Tibial nerve (tissue), 4 donors: Measurements from ENCODE around the gene B3GAT1. TPM values are rescaled to one million over a fixed set of nuclear protein-coding genes. Genes with fewer than 3 reads are reported as not detected.

Source experiments
- DNase-seq, 2 donors: peaks; one replicate each; pipeline ENCODE4 v3.0.0-alpha.2; 2019; ENCODE audit warnings: low spot score in 2 of 2
- H3K27ac ChIP-seq, 4 donors: fragments of 200-600 bp; sonication (generic) in 3 of 4; one replicate each; pipeline ENCODE4 v1.5.1; 2017 to 2019; ENCODE audit warnings: mild to moderate bottlenecking in 1 of 4
- H3K27me3 ChIP-seq, 2 donors: fragments of 200-600 bp; sonication (generic) in 1 of 2; one replicate each; pipeline versions ENCODE4 v1.5.1 to v1.6.0; 2017 to 2019
- H3K36me3 ChIP-seq, 3 donors: fragments of 200-600 bp; sonication (generic); one replicate each; pipeline ENCODE4 v1.5.1; 2018 to 2019
- H3K4me1 ChIP-seq, 4 donors: fragments of 200-600 bp; sonication (generic) in 3 of 4; one replicate each; pipeline ENCODE4 v1.5.1; 2017 to 2019
- H3K4me3 ChIP-seq, 4 donors: fragments of 200-600 bp; sonication (generic) in 3 of 4; one replicate each; pipeline ENCODE4 v1.5.1; 2017 to 2019; ENCODE audit warnings: mild to moderate bottlenecking in 1 of 4, moderate library complexity in 1 of 4
- H3K9me3 ChIP-seq, 4 donors: fragments of 200-600 bp; sonication (generic) in 3 of 4; one replicate each; pipeline ENCODE4 v1.5.1; 2017 to 2019
- CTCF ChIP-seq, 5 experiments: fragments of 200-600 bp in 3 of 5; fragments of 450-650 bp in 2 of 5; sonication (generic) in 3 of 5; IDR thresholded peaks; one replicate each; pipeline ENCODE4 v1.5.1; 2016 to 2019; ENCODE audit warnings: antibody characterized with exemption in 5 of 5, mild to moderate bottlenecking in 3 of 5, moderate library complexity in 2 of 5
- EP300 ChIP-seq, 2 donors: sonication (generic); formaldehyde crosslinking; IDR thresholded peaks; one replicate each; pipeline ENCODE4 v1.6.1; 2017; ENCODE audit warnings: antibody characterized with exemption in 2 of 2, mild to moderate bottlenecking in 1 of 2
- POLR2A ChIP-seq, 2 donors: fragments of 450-650 bp; IDR thresholded peaks; one replicate each; pipeline ENCODE4 v1.6.1; 2017; ENCODE audit warnings: antibody characterized with exemption in 2 of 2, mild to moderate bottlenecking in 2 of 2, moderate library complexity in 2 of 2
- WGBS, 2 donors: methylation state at CpG; one replicate each; pipeline ENCODE4 v1.1.5; 2018; 5-methylcytosine and 5-hydroxymethylcytosine counted together
- total RNA-seq, 4 donors: library from RNA; depleted of rRNA; stranded (reverse); fragments of >200 nt; gene quantifications; one replicate each; pipeline ENCODE4 v1.1.0, GENCODE V29; 2016

The B3GAT1 gene
- total RNA-seq, 4 donors from 2014 or later, result 6.6 to 18.0 (median 9.1) TPM

GRCh38 chr11:134369656-134370525, 42.2 kb downstream of the B3GAT1 start:
- no peaks in the 10 kb centered on the region for H3K9me3 ChIP-seq
- no peaks in the 10 kb centered on the region for H3K4me1 ChIP-seq
- no peak overlapping the region for H3K27ac ChIP-seq
- no peaks in the 10 kb centered on the region for H3K27me3 ChIP-seq
- 80 to 85% methylated on average over 30 of the region's 30 CpGs for WGBS, 2 donors
- TF ChIP-seq CTCF (IDR thresholded peaks at IDR 0.05), result no peak
- TF ChIP-seq EP300 (IDR thresholded peaks at IDR 0.05), result no peak
- no peak for TF ChIP-seq POLR2A (IDR thresholded peaks at IDR 0.05)
- DNase-seq, result no peak
- no peak overlapping the region for H3K4me3 ChIP-seq
- H3K36me3 ChIP-seq, result no peaks in the 10 kb centered on the region

- no peak overlapping the region for H3K27ac ChIP-seq
- H3K9me3 ChIP-seq, result no peaks in the 10 kb centered on the region
- H3K4me3 ChIP-seq, result no peak overlapping the region
- TF ChIP-seq POLR2A (IDR thresholded peaks at IDR 0.05), result no peak
- TF ChIP-seq CTCF (IDR thresholded peaks at IDR 0.05), result no peak
- TF ChIP-seq EP300 (IDR thresholded peaks at IDR 0.05), result no peak
- no peaks in the 10 kb centered on the region for H3K36me3 ChIP-seq
- 88 to 89% methylated on average over 18 of the region's 18 CpGs for WGBS, 2 donors
- no peak for DNase-seq
- no peaks in the 10 kb centered on the region for H3K27me3 ChIP-seq
- H3K4me1 ChIP-seq, result no peaks in the 10 kb centered on the region
These were observed 44.3 kb downstream of the B3GAT1 start for GRCh38 chr11:134367781-134368180.

GRCh38 chr11:134366254-134366653, 45.8 kb downstream of the B3GAT1 start:
- no peak overlapping the region for H3K27ac ChIP-seq
- no peaks in the 10 kb centered on the region for H3K27me3 ChIP-seq
- TF ChIP-seq EP300 (IDR thresholded peaks at IDR 0.05), result no peak
- TF ChIP-seq CTCF (IDR thresholded peaks at IDR 0.05), result no peak
- no peaks in the 10 kb centered on the region for H3K9me3 ChIP-seq
- WGBS, 2 donors, result 74 to 78% methylated on average over 7 of the region's 7 CpGs
- H3K4me1 ChIP-seq, result no peaks in the 10 kb centered on the region
- no peak for DNase-seq
- no peaks in the 10 kb centered on the region for H3K36me3 ChIP-seq
- no peak overlapping the region for H3K4me3 ChIP-seq

DNA sequence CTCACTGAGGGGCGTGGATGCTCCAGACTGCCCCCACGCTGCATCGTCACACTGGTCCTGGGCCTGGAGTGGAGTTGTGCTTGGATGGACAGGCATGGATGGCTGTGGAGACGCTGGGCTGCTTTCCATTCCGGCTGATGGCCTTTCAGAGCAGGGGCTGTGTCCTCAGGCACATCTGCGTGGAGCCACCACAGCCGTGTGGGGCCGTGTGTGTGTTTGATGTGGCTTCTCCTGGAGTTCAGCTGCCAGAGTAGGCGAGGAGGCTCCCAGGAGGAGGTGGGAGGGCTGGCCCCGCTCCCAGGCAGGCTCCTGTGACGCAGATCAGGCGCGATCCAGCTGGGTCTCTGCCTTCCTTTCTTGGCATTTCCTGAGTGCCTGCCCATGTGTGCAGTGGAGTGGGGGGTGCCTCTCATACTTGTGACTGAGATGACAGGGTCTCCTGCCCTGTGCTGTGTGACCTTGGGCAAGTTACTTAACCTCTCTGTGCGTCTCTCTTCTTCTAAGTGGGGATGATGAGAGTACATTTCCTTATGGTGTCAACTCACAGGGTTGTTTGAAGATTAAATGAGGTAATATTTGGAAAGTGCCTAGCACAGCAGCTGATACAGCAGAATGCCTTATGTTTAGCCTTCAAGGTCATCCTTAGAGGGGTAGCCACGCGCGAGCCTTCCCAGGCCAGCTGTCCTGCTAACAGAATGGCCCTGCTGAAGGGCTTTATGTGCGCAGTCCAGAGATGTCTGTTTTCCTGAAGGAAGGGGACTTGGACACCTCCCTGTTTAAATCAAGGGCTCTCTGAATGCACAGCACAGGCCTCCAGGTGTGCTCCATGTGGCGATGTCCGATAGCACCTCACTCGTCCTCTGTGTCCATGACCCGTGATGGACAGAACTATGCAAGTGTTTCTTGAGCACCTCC, 46.8 kb downstream of the B3GAT1 start:
- Histone ChIP-seq H3K27ac (no peak overlapping the region), H3K4me1 (peaks cover 0 to 4% (median 1%) of the 10 kb centered on the region in 4 donors), H3K4me3 (no peak overlapping the region), H3K27me3 (no peaks in the 10 kb centered on the region), H3K9me3 (no peaks in the 10 kb centered on the region), H3K36me3 (no peaks in the 10 kb centered on the region)
- TF ChIP-seq EP300 (IDR thresholded peaks at IDR 0.05) (no peak), CTCF (IDR thresholded peaks at IDR 0.05) (no peak), POLR2A (IDR thresholded peaks at IDR 0.05) (no peak)
- 80 to 88% methylated on average over 14 to 15 of the region's 22 CpGs for WGBS, 2 donors
- no peak for DNase-seq

DNA sequence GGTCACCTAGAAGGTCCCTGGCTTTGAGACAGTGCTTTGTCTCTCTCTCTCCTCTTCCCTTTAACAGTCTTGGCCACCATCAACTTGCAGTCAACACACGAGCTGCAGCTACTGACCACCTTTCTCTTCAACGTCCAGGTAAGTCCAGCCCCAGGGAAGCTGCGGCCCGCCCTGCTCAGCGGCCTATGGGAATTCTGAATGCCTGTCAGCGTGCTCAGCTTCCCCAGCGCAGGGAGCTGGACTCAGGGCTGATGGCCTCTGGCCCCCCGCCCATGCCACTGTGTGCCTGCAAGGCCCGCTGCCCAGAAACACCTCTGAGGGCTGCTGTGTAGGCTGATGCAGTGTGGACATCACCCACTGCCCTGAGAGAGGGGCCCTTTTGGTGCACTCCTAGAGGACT, 47.8 kb downstream of the B3GAT1 start:
- no peak for DNase-seq
- H3K27me3 ChIP-seq, result no peaks in the 10 kb centered on the region
- H3K4me1 ChIP-seq, result peaks cover 0 to 7% (median 3%) of the 10 kb centered on the region in 4 donors
- no peaks in the 10 kb centered on the region for H3K36me3 ChIP-seq
- no peak for TF ChIP-seq EP300 (IDR thresholded peaks at IDR 0.05)
- TF ChIP-seq POLR2A (IDR thresholded peaks at IDR 0.05), result no peak
- no peak for TF ChIP-seq CTCF (IDR thresholded peaks at IDR 0.05)
- no peak overlapping the region for H3K4me3 ChIP-seq
- WGBS, 2 donors, result 84% methylated on average over 6 of the region's 9 CpGs
- H3K9me3 ChIP-seq, result no peaks in the 10 kb centered on the region
- no peak overlapping the region for H3K27ac ChIP-seq
